HL-60/S4 treated with retinoic acid at 250 ng/mL for 4 days and 3 days (cell line): ENCODE results near the gene MFN1.

Experiments used
- in situ Hi-C: fragments of 300-500 bp; cut with MboI; formaldehyde crosslinking; loops from 2 replicates; pipeline ENCODE4 v1.7.0; 2022; ENCODE audit warnings: low sequenced_read_pairs

Gene MFN1

GRCh38 chr3:179333084-179333483 lies 14.4 kb upstream of the MFN1 start:
- in situ Hi-C loops = loop anchor here (25.0 kb wide), 1 partner anchor 229 kb away; the partner anchor contains the start of gene ACTL6A

- in situ Hi-C loops = loop anchor here (25.0 kb wide), 1 partner anchor 226 kb away; the partner anchor contains the start of gene ACTL6A
Measured at GRCh38 chr3:179336345-179336929, 11.1 kb upstream of the MFN1 start.

GRCh38 chr3:179348325-179349013 lies 960 bp downstream of the MFN1 start:
- in situ Hi-C loops = loop anchor here (25.0 kb wide), 1 partner anchor 214 kb away; the partner anchor contains the start of gene ACTL6A

- in situ Hi-C loops = no loop called here
Measured at GRCh38 chr3:179355996-179356395, 8.5 kb downstream of the MFN1 start.

- in situ Hi-C loops = no loop called here
Measured at GRCh38 chr3:179363332-179363731, 15.8 kb downstream of the MFN1 start.

- in situ Hi-C loops = no loop called here
Measured at GRCh38 chr3:179369621-179370020, 22.1 kb downstream of the MFN1 start.

GRCh38 chr3:179373938-179374337 lies 26.4 kb downstream of the MFN1 start:
- in situ Hi-C loops = no loop called here

GRCh38 chr3:179375091-179375999 lies 27.8 kb downstream of the MFN1 start:
- in situ Hi-C loops = no loop called here

GRCh38 chr3:179376474-179376873 lies 29.0 kb downstream of the MFN1 start:
- in situ Hi-C loops = no loop called here

- in situ Hi-C loops = no loop called here
Measured at GRCh38 chr3:179391906-179392305, 44.4 kb downstream of the MFN1 start.

- in situ Hi-C loops = no loop called here
Measured at GRCh38 chr3:179398574-179399231, 51.2 kb downstream of the MFN1 start.

- in situ Hi-C loops = no loop called here
Measured at GRCh38 chr3:179401561-179401960, 54.1 kb downstream of the MFN1 start.

GRCh38 chr3:179402963-179403362 lies 55.5 kb downstream of the MFN1 start:
- in situ Hi-C loops = no loop called here

- in situ Hi-C loops = no loop called here
Measured at GRCh38 chr3:179404307-179404706, 56.8 kb downstream of the MFN1 start.

- in situ Hi-C loops = no loop called here
Measured at GRCh38 chr3:179410331-179410730, 62.8 kb downstream of the MFN1 start.

GRCh38 chr3:179410999-179411398 lies 63.5 kb downstream of the MFN1 start:
- in situ Hi-C loops = no loop called here

GRCh38 chr3:179414804-179415203 lies 67.3 kb downstream of the MFN1 start:
- in situ Hi-C loops = no loop called here

- in situ Hi-C loops = no loop called here
Measured at GRCh38 chr3:179415377-179415776, 67.9 kb downstream of the MFN1 start.

GRCh38 chr3:179416681-179417080 lies 69.2 kb downstream of the MFN1 start:
- in situ Hi-C loops = no loop called here

GRCh38 chr3:179418610-179419009 lies 71.1 kb downstream of the MFN1 start:
- in situ Hi-C loops = no loop called here

- in situ Hi-C loops = no loop called here
Measured at GRCh38 chr3:179421500-179421899, 74.0 kb downstream of the MFN1 start.
